ENCODE measurements around the gene COL27A1.
"Not testable (repeated sequence)": the region's sequence is repeated elsewhere in the genome, so short reads cannot be mapped to it uniquely, and the experiment has no call there.

COL27A1 gene

GRCh38 chr9:114184071-114184470, 28.7 kb downstream of the COL27A1 start:
- no peak for DNase-seq (ENCODE audit: low read depth in 2 of 2)

GRCh38 chr9:114184866-114185265, 29.5 kb downstream of the COL27A1 start:
- DNase-seq (ENCODE audit: low read depth in 2 of 2) = no peak

- no peak for DNase-seq (ENCODE audit: low read depth in 2 of 2)
These were observed 30.5 kb downstream of the COL27A1 start for GRCh38 chr9:114185570-114186490.

- no peak for DNase-seq (ENCODE audit: low read depth in 2 of 2)
These were observed 31.4 kb downstream of the COL27A1 start for GRCh38 chr9:114186605-114187289.

- DNase-seq (ENCODE audit: low read depth in 2 of 2) = no peak
These were observed 32.5 kb downstream of the COL27A1 start for GRCh38 chr9:114187827-114188226.

- no peak for DNase-seq (ENCODE audit: low read depth in 2 of 2)
These were observed 34.7 kb downstream of the COL27A1 start for GRCh38 chr9:114189823-114190562.

- no peak for DNase-seq (ENCODE audit: low read depth in 2 of 2)
These were observed 35.2 kb downstream of the COL27A1 start for GRCh38 chr9:114190563-114190905.

- not testable (repeated sequence) for DNase-seq (ENCODE audit: low read depth in 2 of 2)
These were observed 36.1 kb downstream of the COL27A1 start for GRCh38 chr9:114191402-114191801.

- no peak for DNase-seq (ENCODE audit: low read depth in 2 of 2)
These were observed 37.2 kb downstream of the COL27A1 start for GRCh38 chr9:114192539-114192938.

GRCh38 chr9:114193090-114193489, 37.8 kb downstream of the COL27A1 start:
- no peak for DNase-seq (ENCODE audit: low read depth in 2 of 2)

GRCh38 chr9:114196117-114196516, 40.8 kb downstream of the COL27A1 start:
- no peak for DNase-seq (ENCODE audit: low read depth in 2 of 2)

- no peak for DNase-seq (ENCODE audit: low read depth in 2 of 2)
These were observed 41.8 kb downstream of the COL27A1 start for GRCh38 chr9:114196979-114197622.

- DNase-seq (ENCODE audit: low read depth in 2 of 2) = no peak
These were observed 43.1 kb downstream of the COL27A1 start for GRCh38 chr9:114198249-114199040.

- no peak for DNase-seq (ENCODE audit: low read depth in 2 of 2)
These were observed 45.5 kb downstream of the COL27A1 start for GRCh38 chr9:114200721-114201300.

GRCh38 chr9:114202396-114202795, 47.1 kb downstream of the COL27A1 start:
- DNase-seq (ENCODE audit: low read depth in 2 of 2) = no peak

- no peak for DNase-seq (ENCODE audit: low read depth in 2 of 2)
These were observed 47.5 kb downstream of the COL27A1 start for GRCh38 chr9:114202849-114203248.

- DNase-seq (ENCODE audit: low read depth in 2 of 2) = no peak
These were observed 48.2 kb downstream of the COL27A1 start for GRCh38 chr9:114203410-114204140.

GRCh38 chr9:114204265-114204664, 48.9 kb downstream of the COL27A1 start:
- DNase-seq (ENCODE audit: low read depth in 2 of 2) = no peak

- DNase-seq (ENCODE audit: low read depth in 2 of 2) = no peak
These were observed 50.1 kb downstream of the COL27A1 start for GRCh38 chr9:114205171-114206015.

All from stimulated activated CD8-positive, alpha-beta memory T cell treated with anti-CD3 and anti-CD28 coated beads, Interleukin-15, amount 100 ng/mL, for 48 hours (primary cell).